ENCODE measurements around the gene ETFA. TPM values are rescaled to one million over a fixed set of nuclear protein-coding genes. Genes with fewer than 3 reads are reported as not detected.

The ETFA gene
- total RNA-seq, 1 donor from 2014 or later: 117 TPM

GRCh38 chr15:76209523-76209922, 101.7 kb downstream of the ETFA start:
- Mint-ChIP-seq H3K27me3 (ENCODE audit: low read depth) (no peaks in the 10 kb centered on the region), H3K4me3 (ENCODE audit: unreplicated experiment) (no peak overlapping the region), H3K27ac (ENCODE audit: unreplicated experiment) (no peak overlapping the region), H3K4me1 (ENCODE audit: low read depth) (peaks cover 17% of the 10 kb centered on the region), H3K36me3 (ENCODE audit: low read depth) (peaks cover 18% of the 10 kb centered on the region), H3K9me3 (ENCODE audit: low read depth) (no peaks in the 10 kb centered on the region)
- TF ChIP-seq CTCF (IDR thresholded peaks at IDR 0.05): no peak
- DNase-seq (ENCODE audit: low spot score): no peak

DNA sequence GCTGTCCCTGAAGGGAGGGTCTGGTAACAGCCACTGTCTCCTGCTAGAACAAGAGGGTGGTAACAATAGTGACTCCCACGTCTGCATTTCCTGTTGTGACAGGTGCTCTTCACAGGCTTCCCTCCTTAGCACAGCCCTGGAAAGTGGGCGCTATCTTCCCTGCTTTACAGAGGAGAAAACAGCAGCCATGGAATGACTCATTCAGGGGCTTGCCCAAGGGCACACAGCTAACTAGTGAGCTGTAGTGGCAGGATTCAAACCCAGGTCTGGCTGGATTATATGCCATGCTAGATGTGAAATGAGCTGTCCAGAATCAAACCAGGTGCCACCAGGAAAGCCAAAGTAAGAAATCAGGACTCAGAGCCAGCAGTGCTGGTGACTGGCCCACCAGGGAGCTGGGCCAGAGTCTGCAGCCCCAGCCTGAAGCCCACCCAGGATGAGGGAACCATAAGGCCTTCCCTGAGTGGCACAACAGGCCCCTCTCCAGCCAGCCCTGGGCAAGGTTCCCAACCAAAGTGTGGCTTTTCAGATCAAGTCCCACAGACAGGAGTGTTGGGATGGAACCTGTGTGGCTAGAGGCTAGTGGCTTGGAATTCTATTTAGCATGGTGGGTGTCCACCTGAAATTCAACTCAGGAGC, 102.4 kb downstream of the ETFA start:
- Mint-ChIP-seq H3K4me1 (ENCODE audit: low read depth) (peaks cover 17% of the 10 kb centered on the region), H3K36me3 (ENCODE audit: low read depth) (peaks cover 17% of the 10 kb centered on the region), H3K4me3 (ENCODE audit: unreplicated experiment) (no peak overlapping the region), H3K9me3 (ENCODE audit: low read depth) (no peaks in the 10 kb centered on the region), H3K27ac (ENCODE audit: unreplicated experiment) (no peak overlapping the region), H3K27me3 (ENCODE audit: low read depth) (no peaks in the 10 kb centered on the region)
- no peak for TF ChIP-seq CTCF (IDR thresholded peaks at IDR 0.05)
- DNase-seq (ENCODE audit: low spot score): no peak

GRCh38 chr15:76208084-76208785, 103.0 kb downstream of the ETFA start:
- Mint-ChIP-seq H3K4me3 (ENCODE audit: unreplicated experiment) (no peak overlapping the region), H3K27me3 (ENCODE audit: low read depth) (no peaks in the 10 kb centered on the region), H3K9me3 (ENCODE audit: low read depth) (no peaks in the 10 kb centered on the region), H3K27ac (ENCODE audit: unreplicated experiment) (no peak overlapping the region), H3K4me1 (ENCODE audit: low read depth) (peaks cover 17% of the 10 kb centered on the region), H3K36me3 (ENCODE audit: low read depth) (peaks cover 13% of the 10 kb centered on the region)
- TF ChIP-seq CTCF (IDR thresholded peaks at IDR 0.05): no peak
- no peak for DNase-seq (ENCODE audit: low spot score)

- Mint-ChIP-seq H3K27ac (ENCODE audit: unreplicated experiment) (no peak overlapping the region), H3K4me1 (ENCODE audit: low read depth) (peaks cover 17% of the 10 kb centered on the region), H3K9me3 (ENCODE audit: low read depth) (no peaks in the 10 kb centered on the region), H3K36me3 (ENCODE audit: low read depth) (peaks cover 8% of the 10 kb centered on the region), H3K27me3 (ENCODE audit: low read depth) (no peaks in the 10 kb centered on the region), H3K4me3 (ENCODE audit: unreplicated experiment) (no peak overlapping the region)
- TF ChIP-seq CTCF (IDR thresholded peaks at IDR 0.05): no peak
- no peak for DNase-seq (ENCODE audit: low spot score)
Measured at GRCh38 chr15:76206325-76206976, 104.8 kb downstream of the ETFA start.

DNA sequence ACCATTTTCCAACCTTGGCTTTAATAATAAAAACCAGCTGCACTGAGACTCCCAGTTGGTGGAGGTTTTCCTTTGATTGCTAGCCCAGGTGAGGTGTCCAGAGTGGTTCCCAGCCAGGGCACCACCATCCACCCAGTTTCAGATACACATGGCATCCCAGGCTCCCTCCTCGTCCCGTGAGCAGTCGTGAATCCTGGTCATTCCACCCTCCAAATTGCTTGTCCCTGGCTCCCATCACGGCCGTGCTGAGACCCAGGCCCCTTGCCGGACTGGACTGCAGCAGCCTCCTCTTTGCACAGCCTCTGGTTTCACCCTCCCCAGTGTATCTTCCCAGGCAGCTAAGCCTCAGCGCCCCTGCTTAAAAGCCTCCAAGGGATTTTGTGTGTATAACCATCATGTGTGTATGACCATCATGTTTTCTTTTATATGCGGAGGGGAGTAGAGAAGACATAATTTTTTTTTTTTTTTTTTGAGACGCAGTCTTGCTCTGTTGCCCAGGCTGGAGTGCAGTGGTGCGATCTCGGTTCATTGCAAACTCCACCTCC, 106.3 kb downstream of the ETFA start:
- no peak for TF ChIP-seq CTCF (IDR thresholded peaks at IDR 0.05)
- Mint-ChIP-seq H3K9me3 (ENCODE audit: low read depth) (no peaks in the 10 kb centered on the region), H3K27ac (ENCODE audit: unreplicated experiment) (no peak overlapping the region), H3K4me3 (ENCODE audit: unreplicated experiment) (no peak overlapping the region), H3K27me3 (ENCODE audit: low read depth) (no peaks in the 10 kb centered on the region), H3K4me1 (ENCODE audit: low read depth) (peaks cover 19% of the 10 kb centered on the region), H3K36me3 (ENCODE audit: low read depth) (peaks cover 8% of the 10 kb centered on the region)
- no peak for DNase-seq (ENCODE audit: low spot score)

All from chondrocyte (in vitro differentiated cells).